Transverse colon (tissue), 3 donors: ENCODE results near the gene CACNG5.

ENCODE experiments used
- CTCF ChIP-seq, 5 experiments: fragments of 200-600 bp in 3 of 5; fragments of 450-650 bp in 2 of 5; sonication (generic) in 3 of 5; IDR thresholded peaks; 1 replicate in 2 of 5; 2 replicates in 3 of 5; pipeline ENCODE4 v1.5.1; 2016 to 2017; ENCODE audit warnings: antibody characterized with exemption in 5 of 5, inconsistent platforms in 3 of 5, mild to moderate bottlenecking in 2 of 5, moderate library complexity in 1 of 5
- EP300 ChIP-seq: sonication (generic); formaldehyde crosslinking; IDR thresholded peaks from one replicate; pipeline ENCODE4 v1.6.1; 2017; ENCODE audit warnings: antibody characterized with exemption, low read depth
- POLR2A ChIP-seq: fragments of 450-650 bp; IDR thresholded peaks from one replicate; pipeline ENCODE4 v1.6.1; 2016; ENCODE audit warnings: antibody characterized with exemption, mild to moderate bottlenecking, moderate library complexity

- no peak for TF ChIP-seq POLR2A
- no peak for TF ChIP-seq CTCF (IDR thresholded peaks at IDR 0.05)
- no peak for TF ChIP-seq EP300
Measured at GRCh38 chr17:66834919-66835454, at the start of gene CACNG5.
